ENCODE measurements around the gene SMPDL3B. TPM values are rescaled to one million over a fixed set of nuclear protein-coding genes. Genes with fewer than 3 reads are reported as not detected.

The SMPDL3B gene
- total RNA-seq, 3 donors from 2014 or later: 17.3 to 45.4 (median 30.9) TPM

DNA sequence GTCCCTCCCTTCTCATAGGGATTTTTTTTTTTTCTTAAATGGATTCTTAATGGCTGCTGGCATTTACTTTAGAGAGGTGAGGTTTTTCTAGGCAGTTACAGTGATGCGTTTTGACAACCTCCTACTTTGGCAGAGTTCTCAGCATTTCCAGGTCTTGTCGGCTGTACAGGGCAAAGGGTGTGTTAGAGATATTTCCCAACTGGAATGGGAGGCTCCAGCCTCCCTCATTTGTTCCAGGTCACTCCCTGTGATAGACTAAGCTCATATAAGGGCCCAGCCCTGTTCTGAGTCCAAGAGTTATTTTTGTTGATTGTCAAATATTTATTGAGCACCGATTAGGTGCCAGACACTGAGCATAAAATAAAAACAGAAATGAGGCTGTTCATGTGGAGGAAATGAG, 17.3 kb downstream of the SMPDL3B start:
- H3K4me3 ChIP-seq: no peak overlapping the region
- intact Hi-C loops (cut with DNase I, micrococcal nuclease): no loop called here
- DNase-seq (peak in 1 of 3 donors; percentile 54), ATAC-seq (peak; percentile 96)
- TF ChIP-seq, protein P1, sequence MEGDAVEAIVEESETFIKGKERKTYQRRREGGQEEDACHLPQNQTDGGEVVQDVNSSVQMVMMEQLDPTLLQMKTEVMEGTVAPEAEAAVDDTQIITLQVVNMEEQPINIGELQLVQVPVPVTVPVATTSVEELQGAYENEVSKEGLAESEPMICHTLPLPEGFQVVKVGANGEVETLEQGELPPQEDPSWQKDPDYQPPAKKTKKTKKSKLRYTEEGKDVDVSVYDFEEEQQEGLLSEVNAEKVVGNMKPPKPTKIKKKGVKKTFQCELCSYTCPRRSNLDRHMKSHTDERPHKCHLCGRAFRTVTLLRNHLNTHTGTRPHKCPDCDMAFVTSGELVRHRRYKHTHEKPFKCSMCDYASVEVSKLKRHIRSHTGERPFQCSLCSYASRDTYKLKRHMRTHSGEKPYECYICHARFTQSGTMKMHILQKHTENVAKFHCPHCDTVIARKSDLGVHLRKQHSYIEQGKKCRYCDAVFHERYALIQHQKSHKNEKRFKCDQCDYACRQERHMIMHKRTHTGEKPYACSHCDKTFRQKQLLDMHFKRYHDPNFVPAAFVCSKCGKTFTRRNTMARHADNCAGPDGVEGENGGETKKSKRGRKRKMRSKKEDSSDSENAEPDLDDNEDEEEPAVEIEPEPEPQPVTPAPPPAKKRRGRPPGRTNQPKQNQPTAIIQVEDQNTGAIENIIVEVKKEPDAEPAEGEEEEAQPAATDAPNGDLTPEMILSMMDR (IDR thresholded peaks at IDR 0.05): no peak
- peaks cover 2% of the 10 kb centered on the region for H3K4me1 ChIP-seq (ENCODE audit: low read depth)
- H3K9me3 ChIP-seq: no peaks in the 10 kb centered on the region
- no peaks in the 10 kb centered on the region for H3K36me3 ChIP-seq (ENCODE audit: low read depth)

DNA sequence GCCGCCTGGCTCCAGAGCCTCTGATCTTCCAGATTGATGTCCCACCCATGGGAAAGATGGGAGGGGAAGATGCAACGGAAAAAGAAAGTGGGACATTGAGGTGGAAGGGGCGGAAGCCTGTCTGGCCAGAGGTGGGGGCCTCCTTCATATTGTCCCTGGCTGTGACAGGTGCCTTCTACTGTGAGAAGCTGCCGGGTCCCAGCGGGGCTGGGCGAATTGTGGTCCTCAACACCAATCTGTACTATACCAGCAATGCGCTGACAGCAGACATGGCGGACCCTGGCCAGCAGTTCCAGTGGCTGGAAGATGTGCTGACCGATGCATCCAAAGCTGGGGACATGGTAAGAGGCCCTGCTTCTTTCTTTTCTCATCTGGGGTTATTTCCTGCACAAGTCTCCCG, 19.4 kb downstream of the SMPDL3B start:
- no peaks in the 10 kb centered on the region for H3K36me3 ChIP-seq (ENCODE audit: low read depth)
- no peak for DNase-seq
- no peak overlapping the region for H3K4me3 ChIP-seq
- intact Hi-C loops (cut with DNase I, micrococcal nuclease): no loop called here
- no peak for ATAC-seq
- TF ChIP-seq, protein P1 (IDR thresholded peaks at IDR 0.05): no peak
- peaks cover 2% of the 10 kb centered on the region for H3K4me1 ChIP-seq (ENCODE audit: low read depth)
- no peaks in the 10 kb centered on the region for H3K9me3 ChIP-seq

DNA sequence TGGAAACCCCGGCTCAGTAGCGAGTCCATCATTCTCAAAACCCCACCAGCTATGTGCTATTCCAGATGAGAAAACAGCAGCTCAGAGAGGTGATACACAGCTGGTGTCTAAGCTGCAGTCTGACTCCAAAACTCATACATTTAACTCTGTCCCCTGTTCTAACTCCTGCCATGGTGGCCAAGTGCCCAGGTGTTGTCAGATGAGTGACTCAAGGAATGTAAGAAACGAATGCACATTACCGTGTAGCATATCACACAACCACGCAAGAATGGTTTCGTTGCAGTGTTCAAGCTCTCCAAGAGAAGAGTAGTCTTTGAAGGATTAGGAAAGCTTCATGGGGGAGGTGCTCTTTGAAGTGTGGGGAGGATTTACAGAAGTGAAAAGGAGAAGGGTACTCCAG, 20.3 kb downstream of the SMPDL3B start:
- DNase-seq: no peak
- Histone ChIP-seq H3K4me1 (ENCODE audit: low read depth) (peaks cover 2% of the 10 kb centered on the region), H3K4me3 (no peak overlapping the region), H3K36me3 (ENCODE audit: low read depth) (no peaks in the 10 kb centered on the region), H3K9me3 (no peaks in the 10 kb centered on the region)
- intact Hi-C loops (cut with DNase I, micrococcal nuclease): no loop called here
- no peak for ATAC-seq
- TF ChIP-seq, protein P1 (IDR thresholded peaks at IDR 0.05): no peak

DNA sequence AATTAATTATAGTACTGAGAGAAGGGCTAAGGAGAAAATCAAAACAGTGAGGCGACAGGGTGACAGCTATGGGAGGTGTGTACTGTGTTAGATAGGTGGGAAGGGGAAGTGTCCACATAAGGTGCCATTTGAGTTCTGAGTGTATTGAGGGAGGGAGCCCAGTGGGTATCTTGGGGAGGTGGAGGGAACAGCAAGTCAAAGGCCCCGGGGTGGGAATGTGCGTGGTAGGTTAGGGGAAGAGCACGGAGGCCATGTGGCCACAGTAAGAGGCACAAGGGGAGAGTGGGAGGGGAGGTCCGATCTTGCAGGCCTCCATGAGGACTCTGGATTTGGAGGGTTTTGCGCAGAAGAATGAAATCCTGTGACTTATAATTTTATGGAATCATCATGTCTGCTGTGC, 22.0 kb downstream of the SMPDL3B start:
- Histone ChIP-seq H3K4me1 (ENCODE audit: low read depth) (peaks cover 11% of the 10 kb centered on the region), H3K36me3 (ENCODE audit: low read depth) (no peaks in the 10 kb centered on the region), H3K9me3 (no peaks in the 10 kb centered on the region), H3K4me3 (no peak overlapping the region)
- TF ChIP-seq, protein P1 (IDR thresholded peaks at IDR 0.05): no peak
- ATAC-seq (no peak), DNase-seq (no peak)
- intact Hi-C loops (cut with DNase I, micrococcal nuclease): no loop called here

DNA sequence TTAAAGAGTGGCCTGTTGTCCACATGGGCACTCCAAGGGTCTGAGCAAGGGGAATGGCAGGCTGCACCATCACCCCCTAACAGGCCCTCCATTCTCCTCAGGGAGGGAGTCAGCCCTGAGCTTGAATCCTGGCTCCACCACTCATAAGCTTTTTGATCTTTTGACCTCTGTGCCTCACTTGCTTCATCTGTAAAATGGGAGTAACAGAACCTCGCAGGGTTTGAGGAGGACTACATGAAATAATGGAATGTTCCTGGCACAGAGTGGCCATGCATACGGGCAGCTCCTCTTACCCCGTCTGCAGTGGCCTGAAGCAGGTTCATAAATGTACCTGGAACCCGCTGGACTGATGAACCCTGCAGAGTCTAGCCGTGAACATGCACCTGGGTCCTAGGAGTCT, 22.9 kb downstream of the SMPDL3B start:
- no peaks in the 10 kb centered on the region for H3K36me3 ChIP-seq (ENCODE audit: low read depth)
- no peak for ATAC-seq
- no peak overlapping the region for H3K4me3 ChIP-seq
- H3K9me3 ChIP-seq: no peaks in the 10 kb centered on the region
- TF ChIP-seq, protein P1 (IDR thresholded peaks at IDR 0.05): no peak
- peaks cover 10% of the 10 kb centered on the region for H3K4me1 ChIP-seq (ENCODE audit: low read depth)
- intact Hi-C loops (cut with DNase I, micrococcal nuclease): no loop called here
- no peak for DNase-seq

DNA sequence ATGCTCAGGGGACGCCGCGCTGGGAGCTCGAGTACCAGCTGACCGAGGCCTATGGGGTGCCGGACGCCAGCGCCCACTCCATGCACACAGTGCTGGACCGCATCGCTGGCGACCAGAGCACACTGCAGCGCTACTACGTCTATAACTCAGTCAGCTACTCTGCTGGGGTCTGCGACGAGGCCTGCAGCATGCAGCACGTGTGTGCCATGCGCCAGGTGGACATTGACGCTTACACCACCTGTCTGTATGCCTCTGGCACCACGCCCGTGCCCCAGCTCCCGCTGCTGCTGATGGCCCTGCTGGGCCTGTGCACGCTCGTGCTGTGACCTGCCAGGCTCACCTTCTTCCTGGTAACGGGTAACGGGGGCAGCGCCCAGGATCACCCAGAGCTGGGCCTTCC, 23.7 kb downstream of the SMPDL3B start:
- H3K9me3 ChIP-seq: no peaks in the 10 kb centered on the region
- H3K36me3 ChIP-seq (ENCODE audit: low read depth): no peaks in the 10 kb centered on the region
- ATAC-seq: no peak
- peak; percentile 11 to 67 (median 51) for DNase-seq
- peaks cover 9% of the 10 kb centered on the region for H3K4me1 ChIP-seq (ENCODE audit: low read depth)
- TF ChIP-seq, protein P1 (IDR thresholded peaks at IDR 0.05): no peak
- H3K4me3 ChIP-seq: no peak overlapping the region
- intact Hi-C loops (cut with DNase I, micrococcal nuclease): no loop called here

Measured in mucosa of descending colon (tissue), 3 donors.